KOPT-K1 (cell line): ENCODE results near the gene ARRB2.
"Not testable (repeated sequence)": the region's sequence is repeated elsewhere in the genome, so short reads cannot be mapped to it uniquely, and the experiment has no call there.

Source experiments
- H3K27ac ChIP-seq: fragments of 200-600 bp; sonication (generic); 2 replicates; pipeline ENCODE4 v1.5.1; 2016; ENCODE audit warnings: antibody characterized with exemption, mild to moderate bottlenecking, low read depth, low read length; ENCODE audit not compliant: poor library complexity, severe bottlenecking
- H3K36me3 ChIP-seq: fragments of 200-600 bp; sonication (generic); 2 replicates; pipeline ENCODE4 v1.5.1; 2017; ENCODE audit warnings: antibody characterized with exemption, mild to moderate bottlenecking, low read length, moderate library complexity; ENCODE audit not compliant: insufficient read depth
- H3K9me3 ChIP-seq: fragments of 200-600 bp; sonication (generic); 2 replicates; pipeline ENCODE4 v1.5.1; 2017; ENCODE audit warnings: antibody characterized with exemption, low read length, mild to moderate bottlenecking; ENCODE audit not compliant: insufficient read depth, poor library complexity, severe bottlenecking

ARRB2 gene

DNA sequence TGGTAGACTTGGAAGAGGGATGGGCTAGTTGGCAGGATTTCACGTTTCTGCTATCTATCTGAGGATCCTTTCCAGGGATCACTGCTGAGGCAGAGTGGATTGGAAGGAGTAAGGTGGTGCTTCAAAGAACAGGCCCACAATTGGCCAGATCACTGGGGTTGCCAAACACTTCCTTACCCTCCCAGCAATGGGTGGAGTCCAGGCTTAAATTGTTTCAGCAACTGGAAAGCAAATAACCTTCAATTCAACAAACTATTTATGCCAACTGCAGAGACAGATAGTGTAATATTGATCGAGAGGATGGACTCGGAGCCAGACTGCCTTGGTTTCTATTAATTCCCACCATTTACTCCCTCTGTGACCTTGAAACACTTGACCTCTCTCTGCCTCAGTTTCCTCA is 2.1 kb downstream of the ARRB2 start:
- Histone ChIP-seq H3K27ac (no peak overlapping the region), H3K9me3 (no peaks in the 10 kb centered on the region), H3K36me3 (peaks cover 21% of the 10 kb centered on the region)

DNA sequence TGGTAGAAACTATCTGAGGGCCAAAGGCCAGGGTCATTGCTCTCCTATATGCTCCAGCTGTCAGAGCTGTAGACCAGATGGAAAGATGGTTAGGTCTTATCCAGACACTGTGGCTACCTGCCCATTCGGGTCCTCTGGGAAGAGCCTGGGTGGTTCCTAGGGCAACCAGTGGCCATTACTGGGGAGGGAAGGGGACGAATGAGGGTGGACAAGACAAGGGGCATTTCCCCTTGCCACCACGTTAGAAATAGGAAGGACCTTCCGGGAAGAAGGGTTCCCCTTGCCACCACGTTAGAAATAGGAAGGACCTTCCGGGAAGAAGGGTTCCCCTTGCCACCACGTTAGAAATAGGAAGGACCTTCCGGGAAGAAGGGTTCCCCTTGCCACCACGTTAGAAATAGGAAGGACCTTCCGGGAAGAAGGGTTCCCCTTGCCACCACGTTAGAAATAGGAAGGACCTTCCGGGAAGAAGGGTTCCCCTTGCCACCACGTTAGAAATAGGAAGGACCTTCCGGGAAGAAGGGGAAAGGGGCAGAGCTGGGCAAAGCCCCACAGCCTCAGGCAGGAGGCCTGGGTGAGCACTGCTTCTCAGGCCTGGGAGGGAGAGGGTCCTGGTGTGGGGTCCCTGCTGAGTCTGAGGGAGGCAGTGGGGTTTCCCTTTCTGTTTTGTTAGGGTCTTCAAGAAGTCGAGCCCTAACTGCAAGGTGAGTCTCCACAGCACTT is 4.1 kb downstream of the ARRB2 start:
- peaks cover 41% of the 10 kb centered on the region for H3K36me3 ChIP-seq
- H3K27ac ChIP-seq, result peak overlapping the region; percentile 80
- H3K9me3 ChIP-seq, result not testable (repeated sequence)

DNA sequence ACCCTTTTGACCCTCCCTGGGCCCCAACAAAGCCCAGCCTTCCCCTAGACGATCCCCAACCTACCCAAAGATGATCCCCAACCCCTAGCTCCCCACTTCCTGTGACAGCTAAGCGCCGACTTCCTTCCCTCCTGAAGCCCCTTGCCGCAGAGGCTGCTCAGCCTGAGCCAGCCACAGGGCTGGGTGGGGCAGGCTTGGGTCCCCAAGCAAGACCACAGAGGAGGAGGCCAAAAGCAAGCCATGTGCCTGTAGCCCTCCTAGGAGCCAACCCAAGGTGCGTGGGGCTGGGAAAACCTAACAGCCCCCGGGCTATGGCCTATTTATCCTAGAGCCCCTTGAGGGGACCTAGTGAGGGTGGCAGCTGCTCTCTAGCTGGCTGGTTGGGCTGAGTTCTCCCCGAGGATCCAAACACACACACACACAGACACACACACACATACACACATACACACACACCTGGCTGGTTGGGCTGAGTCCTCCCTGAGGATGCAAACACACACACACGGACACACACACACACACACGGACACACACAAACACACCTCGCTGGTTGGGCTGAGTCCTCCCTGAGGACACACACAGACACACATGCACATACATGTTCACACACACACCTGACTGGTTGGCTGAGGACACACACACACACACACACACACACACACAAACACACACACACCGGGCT is 4.8 kb downstream of the ARRB2 start:
- peaks cover 48% of the 10 kb centered on the region for H3K36me3 ChIP-seq
- no peaks in the 10 kb centered on the region for H3K9me3 ChIP-seq
- H3K27ac ChIP-seq, result peak overlapping the region; percentile 80

DNA sequence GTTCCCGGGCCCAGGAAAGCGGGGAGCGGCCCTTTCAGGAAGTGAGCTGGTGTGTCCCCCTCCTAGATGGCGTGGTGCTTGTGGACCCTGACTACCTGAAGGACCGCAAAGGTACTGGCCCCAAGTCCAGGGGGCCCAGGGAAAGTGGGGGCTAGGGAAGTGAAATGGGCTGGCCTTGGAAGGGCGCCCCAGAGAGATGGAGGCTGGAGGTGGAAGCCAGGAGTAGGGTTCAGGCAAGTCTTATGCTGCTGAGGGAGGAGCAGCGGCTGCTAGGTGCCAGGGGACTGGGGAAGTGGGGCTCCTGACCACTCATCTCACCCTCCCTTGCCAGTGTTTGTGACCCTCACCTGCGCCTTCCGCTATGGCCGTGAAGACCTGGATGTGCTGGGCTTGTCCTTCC is 5.6 kb downstream of the ARRB2 start:
- peak overlapping the region; percentile 80 for H3K27ac ChIP-seq
- peaks cover 56% of the 10 kb centered on the region for H3K36me3 ChIP-seq
- no peaks in the 10 kb centered on the region for H3K9me3 ChIP-seq

DNA sequence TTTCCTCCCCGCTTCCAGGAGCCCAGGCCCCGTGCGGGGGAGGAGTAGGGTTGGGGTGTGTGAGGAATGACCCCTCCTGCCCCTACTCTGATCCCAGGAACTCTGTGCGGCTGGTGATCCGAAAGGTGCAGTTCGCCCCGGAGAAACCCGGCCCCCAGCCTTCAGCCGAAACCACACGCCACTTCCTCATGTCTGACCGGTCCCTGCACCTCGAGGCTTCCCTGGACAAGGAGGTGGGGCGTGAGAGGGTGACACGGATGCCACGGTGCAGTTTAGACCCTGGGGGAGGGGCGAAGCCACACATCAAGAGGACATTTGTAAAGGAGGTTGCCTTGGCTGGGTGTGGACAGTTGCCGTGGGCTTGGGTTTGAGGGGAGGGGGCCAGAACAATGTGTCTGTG is 7.4 kb downstream of the ARRB2 start:
- H3K36me3 ChIP-seq, result peaks cover 64% of the 10 kb centered on the region
- H3K9me3 ChIP-seq, result no peaks in the 10 kb centered on the region
- no peak overlapping the region for H3K27ac ChIP-seq

DNA sequence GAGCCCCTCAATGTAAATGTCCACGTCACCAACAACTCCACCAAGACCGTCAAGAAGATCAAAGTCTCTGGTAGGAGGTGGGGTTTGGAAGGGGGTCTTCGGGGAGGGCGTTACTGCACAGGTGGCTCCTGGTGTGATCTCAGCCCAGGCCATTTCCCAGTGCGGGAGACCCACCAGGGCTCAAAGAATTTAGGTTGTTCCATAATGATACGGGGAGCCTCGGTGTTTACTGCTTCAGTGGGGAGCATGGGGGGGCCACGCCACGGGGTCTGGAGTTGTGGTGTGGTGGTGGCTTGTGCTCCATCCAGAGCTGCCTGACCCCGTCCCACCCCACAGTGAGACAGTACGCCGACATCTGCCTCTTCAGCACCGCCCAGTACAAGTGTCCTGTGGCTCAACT is 7.8 kb downstream of the ARRB2 start:
- no peak overlapping the region for H3K27ac ChIP-seq
- no peaks in the 10 kb centered on the region for H3K9me3 ChIP-seq
- peaks cover 64% of the 10 kb centered on the region for H3K36me3 ChIP-seq

DNA sequence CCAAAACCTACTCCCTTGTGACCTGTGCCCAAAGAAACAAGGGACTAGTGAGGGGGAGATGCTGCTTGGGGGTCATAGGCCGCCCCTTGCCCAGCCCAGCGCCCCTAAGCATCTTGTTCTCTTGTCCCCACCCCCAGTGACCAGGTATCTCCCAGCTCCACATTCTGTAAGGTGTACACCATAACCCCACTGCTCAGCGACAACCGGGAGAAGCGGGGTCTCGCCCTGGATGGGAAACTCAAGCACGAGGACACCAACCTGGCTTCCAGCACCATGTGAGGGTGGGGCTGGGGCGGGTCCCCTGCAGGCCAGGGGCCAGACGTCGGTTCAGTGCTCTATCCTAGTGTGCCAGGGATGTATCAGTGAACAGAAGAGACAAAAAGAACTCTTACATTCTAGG is 8.7 kb downstream of the ARRB2 start:
- no peaks in the 10 kb centered on the region for H3K9me3 ChIP-seq

DNA sequence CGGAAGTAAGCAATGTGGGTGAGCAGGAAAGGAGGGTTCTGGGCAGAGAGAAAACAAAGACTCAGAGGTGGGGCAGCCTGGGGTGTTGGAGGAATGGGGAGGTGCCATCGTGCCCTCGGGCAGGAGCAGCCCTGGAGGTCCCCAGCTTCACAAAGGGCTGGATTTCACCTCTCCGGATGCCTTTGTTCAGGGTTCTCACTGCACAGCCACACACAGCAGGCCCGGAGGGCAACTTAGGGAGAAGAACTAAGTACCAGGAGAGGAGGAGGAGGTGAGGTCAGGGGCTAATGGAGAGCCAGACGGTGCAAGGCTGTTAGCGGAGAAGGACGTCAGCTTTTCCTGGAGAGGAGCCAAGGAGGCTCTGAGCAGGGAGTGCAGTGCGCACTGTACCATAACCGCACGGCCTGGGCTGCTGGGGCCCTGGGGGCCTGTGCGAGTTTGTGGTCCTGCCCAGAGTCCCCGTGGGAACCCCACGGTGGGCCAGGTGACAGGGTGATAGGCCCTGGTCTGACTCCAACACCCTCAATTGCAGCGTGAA is 9.3 kb downstream of the ARRB2 start:
- Histone ChIP-seq H3K36me3 (peaks cover 64% of the 10 kb centered on the region), H3K9me3 (no peaks in the 10 kb centered on the region)

More for the DNA sequence above, 8.7 kb downstream of the ARRB2 start:
- no peak overlapping the region for H3K27ac ChIP-seq
- peaks cover 64% of the 10 kb centered on the region for H3K36me3 ChIP-seq

DNA sequence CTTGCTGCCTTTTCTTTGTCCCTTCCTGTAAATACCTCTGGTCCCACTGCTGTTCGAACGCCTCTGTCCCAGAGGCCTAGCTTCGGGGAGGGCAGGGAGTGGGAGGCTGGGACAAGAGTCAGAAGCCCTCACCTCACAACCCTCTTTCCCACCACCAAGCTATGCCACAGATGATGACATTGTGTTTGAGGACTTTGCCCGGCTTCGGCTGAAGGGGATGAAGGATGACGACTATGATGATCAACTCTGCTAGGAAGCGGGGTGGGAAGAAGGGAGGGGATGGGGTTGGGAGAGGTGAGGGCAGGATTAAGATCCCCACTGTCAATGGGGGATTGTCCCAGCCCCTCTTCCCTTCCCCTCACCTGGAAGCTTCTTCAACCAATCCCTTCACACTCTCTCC is 10.4 kb downstream of the ARRB2 start:
- no peaks in the 10 kb centered on the region for H3K9me3 ChIP-seq
- H3K27ac ChIP-seq, result no peak overlapping the region
- H3K36me3 ChIP-seq, result peaks cover 61% of the 10 kb centered on the region

More for the DNA sequence above, 9.3 kb downstream of the ARRB2 start:
- H3K27ac ChIP-seq, result no peak overlapping the region

DNA sequence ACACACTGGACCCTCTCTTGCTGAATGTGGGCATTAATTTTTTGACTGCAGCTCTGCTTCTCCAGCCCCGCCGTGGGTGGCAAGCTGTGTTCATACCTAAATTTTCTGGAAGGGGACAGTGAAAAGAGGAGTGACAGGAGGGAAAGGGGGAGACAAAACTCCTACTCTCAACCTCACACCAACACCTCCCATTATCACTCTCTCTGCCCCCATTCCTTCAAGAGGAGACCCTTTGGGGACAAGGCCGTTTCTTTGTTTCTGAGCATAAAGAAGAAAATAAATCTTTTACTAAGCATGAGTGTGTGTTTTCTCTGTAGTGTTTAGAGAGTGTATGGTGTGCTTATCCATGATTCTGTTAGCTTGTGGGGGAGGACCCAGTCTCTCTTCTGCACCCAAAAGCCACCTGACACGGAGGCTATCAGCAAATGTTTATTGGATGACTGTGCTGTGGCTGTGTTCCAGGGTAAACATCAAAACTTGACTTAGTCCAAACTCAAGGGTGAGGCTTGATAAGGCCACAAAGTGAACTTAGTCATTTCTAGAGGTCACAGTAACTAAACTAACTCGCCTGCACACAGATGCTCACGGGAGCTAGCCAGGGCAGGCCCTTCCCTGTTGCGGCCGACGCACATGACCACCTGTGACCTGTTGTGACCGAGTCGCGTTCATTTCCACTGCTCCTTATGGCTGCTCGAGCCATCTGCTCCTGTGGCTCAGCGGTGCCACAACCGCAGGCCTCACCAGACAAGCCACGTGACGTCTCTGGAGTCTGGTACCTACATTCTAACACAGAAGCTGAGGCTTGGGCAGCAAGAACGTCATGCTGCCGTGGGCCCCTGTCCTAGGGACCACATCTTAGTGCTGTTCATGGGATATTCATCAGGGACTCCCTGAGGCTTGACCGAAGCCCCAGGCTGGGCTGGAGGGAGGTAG is 11.0 kb downstream of the ARRB2 start:
- no peak overlapping the region for H3K27ac ChIP-seq
- no peaks in the 10 kb centered on the region for H3K9me3 ChIP-seq
- H3K36me3 ChIP-seq, result peaks cover 54% of the 10 kb centered on the region

DNA sequence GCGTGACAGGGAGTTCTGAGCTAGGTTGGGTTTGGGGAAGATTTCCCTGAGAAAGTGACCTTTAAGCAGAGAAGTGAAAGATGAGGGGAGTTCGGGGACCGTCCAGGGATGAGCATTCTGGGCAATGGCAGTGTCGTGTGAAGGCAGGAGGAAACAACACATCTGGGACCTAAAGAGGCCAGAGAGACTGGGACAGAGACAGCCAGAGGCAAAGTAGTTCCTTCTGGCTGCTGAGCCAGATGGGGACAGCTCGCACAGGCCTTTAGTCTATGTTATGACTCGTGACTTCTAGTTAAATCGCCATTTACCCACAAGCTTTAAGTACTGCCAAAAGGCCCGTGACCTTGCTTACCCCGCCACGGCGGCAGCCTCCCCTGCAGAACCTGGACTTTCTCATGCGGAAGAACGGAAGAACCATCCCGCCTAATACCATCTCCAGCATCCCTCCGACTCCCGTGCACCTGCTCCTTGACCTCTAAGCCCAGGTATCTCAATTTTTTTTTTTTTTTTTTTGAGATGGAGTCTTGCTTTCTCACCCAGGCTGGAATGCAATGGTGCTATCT is 12.3 kb downstream of the ARRB2 start:
- H3K36me3 ChIP-seq, result peaks cover 41% of the 10 kb centered on the region
- H3K9me3 ChIP-seq, result no peaks in the 10 kb centered on the region
- no peak overlapping the region for H3K27ac ChIP-seq

DNA sequence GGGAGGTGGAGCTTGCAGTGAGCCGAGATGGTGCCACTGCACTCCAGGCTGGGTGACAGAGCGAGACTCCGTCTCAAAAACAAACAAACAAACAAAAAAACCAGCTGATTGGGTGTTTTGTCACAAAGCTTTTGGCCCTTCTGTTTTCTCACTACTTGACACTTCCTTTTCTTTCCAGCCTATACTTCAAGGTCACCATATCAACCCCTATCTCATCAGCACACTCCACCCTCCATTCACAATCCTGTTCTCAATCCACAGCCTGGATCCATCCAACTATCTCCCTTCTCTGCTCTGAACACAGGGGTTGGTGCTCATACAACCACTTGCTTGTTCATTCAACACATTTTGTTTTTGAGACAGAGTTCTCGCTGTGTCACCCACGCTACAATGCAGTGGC is 14.2 kb downstream of the ARRB2 start:
- no peaks in the 10 kb centered on the region for H3K9me3 ChIP-seq
- H3K27ac ChIP-seq, result no peak overlapping the region
- peaks cover 22% of the 10 kb centered on the region for H3K36me3 ChIP-seq

DNA sequence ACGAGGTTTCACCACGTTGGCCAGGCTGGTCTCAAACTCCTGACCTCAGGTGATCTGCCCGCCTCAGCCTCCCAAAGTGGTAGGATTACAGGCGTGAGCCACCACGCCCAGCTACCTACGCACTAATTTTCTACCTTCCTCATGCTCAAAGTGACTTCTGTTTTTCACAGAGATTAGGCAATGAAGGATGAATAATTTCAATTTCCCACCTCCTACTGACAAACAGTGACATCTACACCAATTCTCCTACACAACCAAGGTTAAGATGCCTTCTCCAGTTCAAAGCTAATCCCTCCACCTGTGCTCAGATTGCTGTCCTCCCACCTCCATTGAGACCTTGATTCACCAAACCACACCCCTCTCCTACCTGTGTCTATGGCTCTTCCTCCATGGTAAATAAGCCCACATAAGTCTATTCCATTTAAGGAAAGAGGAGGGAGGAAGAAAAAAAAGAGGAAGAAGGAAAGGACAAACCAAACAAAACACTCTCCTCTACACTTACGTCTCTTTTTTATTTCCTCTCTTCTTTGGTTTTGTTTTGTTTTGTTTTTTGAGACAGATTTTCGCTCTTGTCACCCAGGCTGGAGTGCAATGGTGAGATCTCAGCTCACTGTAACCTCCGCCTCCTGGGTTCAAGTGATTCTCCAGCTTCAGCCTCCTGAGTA is 15.3 kb downstream of the ARRB2 start:
- no peak overlapping the region for H3K27ac ChIP-seq
- peaks cover 11% of the 10 kb centered on the region for H3K36me3 ChIP-seq

DNA sequence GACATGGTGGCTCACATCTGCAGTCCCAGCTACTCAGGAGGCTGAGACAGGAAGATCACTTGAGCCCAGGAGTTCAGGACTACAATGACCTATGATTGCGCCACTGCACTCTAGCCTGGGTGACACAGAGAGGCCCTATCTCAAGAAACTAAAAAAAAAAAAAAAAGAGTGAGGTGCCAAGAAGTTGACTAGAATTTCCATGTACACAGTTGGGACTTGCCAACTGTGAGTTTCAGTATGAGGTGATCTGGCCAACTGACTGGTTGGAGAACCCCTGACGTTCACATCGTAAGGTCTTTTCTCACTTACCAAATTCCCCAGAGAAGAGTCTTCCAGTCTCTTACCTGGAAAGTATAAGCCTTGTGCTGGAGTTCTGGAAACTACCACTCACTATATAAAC is 17.7 kb downstream of the ARRB2 start:
- H3K36me3 ChIP-seq, result no peaks in the 10 kb centered on the region
- H3K27ac ChIP-seq, result no peak overlapping the region
- no peaks in the 10 kb centered on the region for H3K9me3 ChIP-seq

More for the DNA sequence above, 15.3 kb downstream of the ARRB2 start:
- no peaks in the 10 kb centered on the region for H3K9me3 ChIP-seq
